GM19193 (cell line): ENCODE data around the gene GNG8.

Experiments
- POLR2A ChIP-seq: IDR thresholded peaks from 4 replicates; pipeline ENCODE4 v1.6.1; 2011; ENCODE audit not compliant: insufficient read depth, insufficient read length; ENCODE audit errors: extremely low read depth

The GNG8 gene

GRCh38 chr19:46614114-46614722 is 21.8 kb downstream of the GNG8 start:
- TF ChIP-seq POLR2A = no peak

- TF ChIP-seq POLR2A = no peak
Measured at GRCh38 chr19:46613525-46613924, 22.5 kb downstream of the GNG8 start.

- TF ChIP-seq POLR2A = no peak
Measured at GRCh38 chr19:46611776-46612175, 24.2 kb downstream of the GNG8 start.

GRCh38 chr19:46610851-46611770 is 24.9 kb downstream of the GNG8 start:
- peak; percentile 41 for TF ChIP-seq POLR2A

- TF ChIP-seq POLR2A = no peak
Measured at GRCh38 chr19:46610413-46610775, 25.6 kb downstream of the GNG8 start.

GRCh38 chr19:46609511-46610412 is 26.2 kb downstream of the GNG8 start:
- TF ChIP-seq POLR2A = no peak

GRCh38 chr19:46608581-46609345 is 27.2 kb downstream of the GNG8 start:
- TF ChIP-seq POLR2A = no peak

- no peak for TF ChIP-seq POLR2A
Measured at GRCh38 chr19:46608178-46608577, 27.8 kb downstream of the GNG8 start.

- TF ChIP-seq POLR2A = no peak
Measured at GRCh38 chr19:46607448-46607841, 28.6 kb downstream of the GNG8 start.

GRCh38 chr19:46606681-46607447 is 29.1 kb downstream of the GNG8 start:
- TF ChIP-seq POLR2A = no peak

- peak; percentile 17 for TF ChIP-seq POLR2A
Measured at GRCh38 chr19:46606019-46606418, 30.0 kb downstream of the GNG8 start.

- no peak for TF ChIP-seq POLR2A
Measured at GRCh38 chr19:46605356-46605821, 30.6 kb downstream of the GNG8 start.

GRCh38 chr19:46604781-46605355 is 31.1 kb downstream of the GNG8 start:
- TF ChIP-seq POLR2A = no peak
